H1 (cell line): Measurements from ENCODE around the gene SNRNP70. TPM values are rescaled to one million over a fixed set of nuclear protein-coding genes. Genes with fewer than 3 reads are reported as not detected.

Experiments
- MAFK ChIP-seq: IDR thresholded peaks from 2 replicates; pipeline ENCODE4 v1.6.1; 2012; ENCODE audit warnings: low read depth, mild to moderate bottlenecking, improper control_type of control experiment, low read length
- RAD21 ChIP-seq, 2 experiments: IDR thresholded peaks in 1 of 2; conservative IDR thresholded peaks in 1 of 2; 2 replicates each; pipeline ENCODE4 v1.6.1; 2011; ENCODE audit warnings: low read depth in 2 of 2, low read length in 2 of 2, improper control_type of control experiment in 1 of 2, inconsistent platforms in 1 of 2, mild to moderate bottlenecking in 1 of 2, moderate library complexity in 1 of 2
- polyA plus RNA-seq, 7 experiments: library from polyadenylated mRNA; depleted of rRNA in 3 of 7; stranded (reverse) in 5 of 7; unstranded in 2 of 7; fragments of >200 nt in 5 of 7; fragments of 200-250 nt in 2 of 7; gene quantifications; 1 replicate in 5 of 7; 2 replicates in 1 of 7; 4 replicates in 1 of 7; pipeline versions ENCODE4 v1.2.1 to v1.2.3, GENCODE V29; 2011 to 2013; ENCODE audit warnings: missing spikeins in 2 of 7, mixed read lengths in 2 of 7
- total RNA-seq: library from RNA; stranded (reverse); fragmentation: NEBNext Ultra II Directional; extraction: Animal tissue kit (Norgen Biotek cat#: 25700); gene quantifications from 2 replicates; pipeline ENCODE4 v1.2.1, GENCODE V29; 2021
- TF ChIP-seq, protein P1 (sequence below), 3 experiments: IDR thresholded peaks; 1 replicate in 2 of 3; 2 replicates in 1 of 3; pipeline versions ENCODE4 v1.5.1 to v1.6.1; 2011; ENCODE audit warnings: low read length in 3 of 3, mild to moderate bottlenecking in 3 of 3, inconsistent platforms in 2 of 3, low read depth in 1 of 3, moderate library complexity in 1 of 3; ENCODE audit not compliant: insufficient read depth in 1 of 3; ENCODE audit errors: control extremely low read depth in 1 of 3

The SNRNP70 gene
- total and polyA plus RNA-seq, 2 of the 8 experiments (the other 6 are each of a cell fraction or from before 2014, with no cell fraction given): 231 to 235 TPM

DNA sequence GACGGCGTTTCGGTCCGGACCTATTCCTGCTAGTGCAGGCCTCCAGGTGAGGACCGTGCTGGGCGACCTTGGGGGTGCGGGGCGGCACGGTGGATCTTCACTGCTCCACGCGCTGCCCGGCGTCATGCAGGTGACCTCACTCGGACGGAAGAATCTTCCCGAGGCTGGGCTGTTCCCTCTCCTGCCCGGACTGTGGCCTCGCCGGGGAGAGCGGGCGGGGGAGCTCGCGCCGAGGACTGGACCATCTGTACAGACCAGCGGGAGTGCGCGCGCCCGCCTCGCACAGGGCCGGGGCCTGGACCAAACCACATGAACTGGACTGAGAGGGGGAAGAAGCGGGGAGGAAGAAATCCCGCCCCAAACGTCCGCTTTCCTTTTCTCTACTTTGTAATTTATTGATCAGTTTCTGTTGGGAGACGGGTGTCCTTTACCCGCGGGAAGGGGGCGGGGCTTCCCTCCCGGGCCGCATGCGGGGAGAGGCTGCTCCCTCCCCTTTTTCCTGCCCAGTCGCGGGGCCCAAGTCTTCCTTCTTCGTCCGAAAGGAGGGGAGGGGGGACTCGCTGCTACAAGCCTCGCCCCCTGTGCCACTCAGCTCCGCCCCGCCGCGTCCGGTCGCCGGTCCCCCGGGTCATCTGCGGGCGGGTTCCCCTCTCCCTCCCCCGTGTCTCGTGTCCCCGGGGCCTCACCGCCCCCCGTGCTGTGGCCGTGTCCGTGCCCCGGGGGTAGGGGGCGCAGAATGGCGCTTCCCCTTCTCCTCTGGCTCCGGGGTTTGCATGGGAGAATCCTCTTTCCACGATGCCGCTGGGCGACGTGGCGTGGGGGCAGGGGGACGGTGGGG is 65.1 kb downstream of the SNRNP70 start (continued):
- TF ChIP-seq, protein P1, sequence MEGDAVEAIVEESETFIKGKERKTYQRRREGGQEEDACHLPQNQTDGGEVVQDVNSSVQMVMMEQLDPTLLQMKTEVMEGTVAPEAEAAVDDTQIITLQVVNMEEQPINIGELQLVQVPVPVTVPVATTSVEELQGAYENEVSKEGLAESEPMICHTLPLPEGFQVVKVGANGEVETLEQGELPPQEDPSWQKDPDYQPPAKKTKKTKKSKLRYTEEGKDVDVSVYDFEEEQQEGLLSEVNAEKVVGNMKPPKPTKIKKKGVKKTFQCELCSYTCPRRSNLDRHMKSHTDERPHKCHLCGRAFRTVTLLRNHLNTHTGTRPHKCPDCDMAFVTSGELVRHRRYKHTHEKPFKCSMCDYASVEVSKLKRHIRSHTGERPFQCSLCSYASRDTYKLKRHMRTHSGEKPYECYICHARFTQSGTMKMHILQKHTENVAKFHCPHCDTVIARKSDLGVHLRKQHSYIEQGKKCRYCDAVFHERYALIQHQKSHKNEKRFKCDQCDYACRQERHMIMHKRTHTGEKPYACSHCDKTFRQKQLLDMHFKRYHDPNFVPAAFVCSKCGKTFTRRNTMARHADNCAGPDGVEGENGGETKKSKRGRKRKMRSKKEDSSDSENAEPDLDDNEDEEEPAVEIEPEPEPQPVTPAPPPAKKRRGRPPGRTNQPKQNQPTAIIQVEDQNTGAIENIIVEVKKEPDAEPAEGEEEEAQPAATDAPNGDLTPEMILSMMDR (IDR thresholded peaks at IDR 0.05; ENCODE audit: control extremely low read depth in 1 of 3, insufficient read depth in 1 of 3, low read depth in 1 of 3, low read length in 3 of 3): no peak
- TF ChIP-seq RAD21 (IDR thresholded peaks at IDR 0.05 in 1 of 2, conservative IDR thresholded peaks at IDR 0.05 in 1 of 2; ENCODE audit: low read depth in 2 of 2, low read length in 2 of 2): no peak
- no peak for TF ChIP-seq MAFK
